H9 (cell line): ENCODE measurements around the gene MAPKAP1. TPM values are rescaled to one million over a fixed set of nuclear protein-coding genes. Genes with fewer than 3 reads are reported as not detected.

ENCODE experiments used
- DNase-seq: peaks from one replicate; pipeline ENCODE4 v3.0.0-alpha.2; 2017
- H2AFZ ChIP-seq: one replicate; pipeline ENCODE4 v1.6.1; 2013; ENCODE audit warnings: mild to moderate bottlenecking, low read length, control low read depth, moderate library complexity
- H2AK5ac ChIP-seq: 2 replicates; pipeline ENCODE4 v1.6.1; 2013; ENCODE audit warnings: low read length, control low read depth, mixed read lengths; ENCODE audit not compliant: insufficient read length
- H2BK120ac ChIP-seq: one replicate; pipeline ENCODE4 v1.6.1; 2013; ENCODE audit warnings: low read depth, mild to moderate bottlenecking, low read length, control low read depth, inconsistent platforms; ENCODE audit not compliant: poor library complexity, severe bottlenecking
- H2BK12ac ChIP-seq: 2 replicates; pipeline ENCODE4 v1.6.1; 2013; ENCODE audit warnings: low read length, control low read depth, mixed read lengths, low read depth; ENCODE audit not compliant: insufficient read length
- H2BK15ac ChIP-seq: 2 replicates; pipeline ENCODE4 v1.6.1; 2013; ENCODE audit warnings: low read depth, low read length, control low read depth
- H2BK20ac ChIP-seq: one replicate; pipeline ENCODE4 v1.6.1; 2013; ENCODE audit warnings: low read depth, mild to moderate bottlenecking, low read length, control low read depth, inconsistent platforms; ENCODE audit not compliant: poor library complexity, severe bottlenecking
- H2BK5ac ChIP-seq: 2 replicates; pipeline ENCODE4 v1.6.1; 2013; ENCODE audit warnings: low read length, control low read depth, mixed read lengths; ENCODE audit not compliant: insufficient read length
- H3K14ac ChIP-seq: 2 replicates; pipeline ENCODE4 v1.6.1; 2013; ENCODE audit warnings: low read length, control low read depth; ENCODE audit not compliant: insufficient read depth
- H3K18ac ChIP-seq: 2 replicates; pipeline ENCODE4 v1.6.1; 2013; ENCODE audit warnings: low read depth, mild to moderate bottlenecking, mixed read lengths, low read length, control low read depth; ENCODE audit not compliant: insufficient read length
- H3K23ac ChIP-seq: 2 replicates; pipeline ENCODE4 v1.6.1; 2013; ENCODE audit warnings: low read length, control low read depth, mixed read lengths, low read depth; ENCODE audit not compliant: insufficient read length
- H3K23me2 ChIP-seq: 2 replicates; pipeline ENCODE4 v1.6.1; 2013; ENCODE audit warnings: low read depth, mild to moderate bottlenecking, mixed read lengths, low read length, control low read depth; ENCODE audit not compliant: insufficient read length, poor library complexity, severe bottlenecking
- H3K27ac ChIP-seq: 2 replicates; pipeline ENCODE4 v1.5.1; 2013; ENCODE audit warnings: low read length, control low read depth, mixed read lengths, low read depth; ENCODE audit not compliant: insufficient read length
- H3K27me3 ChIP-seq: 2 replicates; pipeline ENCODE4 v1.6.1; 2013; ENCODE audit warnings: low read length, control low read depth, inconsistent platforms; ENCODE audit not compliant: insufficient read depth
- H3K4ac ChIP-seq: 2 replicates; pipeline ENCODE4 v1.6.1; 2013; ENCODE audit warnings: low read depth, mild to moderate bottlenecking, control low read depth, inconsistent platforms, low read length, moderate library complexity
- H3K4me1 ChIP-seq: 2 replicates; pipeline ENCODE4 v1.6.1; 2013; ENCODE audit warnings: low read length, control low read depth, inconsistent platforms; ENCODE audit not compliant: insufficient read depth
- H3K4me2 ChIP-seq: 2 replicates; pipeline ENCODE4 v1.6.1; 2013; ENCODE audit warnings: low read length, control low read depth, mixed read lengths; ENCODE audit not compliant: insufficient read length, insufficient read depth
- H3K56ac ChIP-seq: 2 replicates; pipeline ENCODE4 v1.6.1; 2013; ENCODE audit warnings: low read depth, mild to moderate bottlenecking, mixed read lengths, low read length, control low read depth; ENCODE audit not compliant: insufficient read length
- H3K79me1 ChIP-seq: 2 replicates; pipeline ENCODE4 v1.6.1; 2013; ENCODE audit warnings: low read depth, mild to moderate bottlenecking, moderate library complexity, low read length, control low read depth, inconsistent platforms; ENCODE audit not compliant: insufficient read depth, poor library complexity, severe bottlenecking
- H3K79me2 ChIP-seq: 2 replicates; pipeline ENCODE4 v1.6.1; 2013; ENCODE audit warnings: low read length, control low read depth, inconsistent platforms; ENCODE audit not compliant: insufficient read depth
- H3K9ac ChIP-seq: 2 replicates; pipeline ENCODE4 v1.6.1; 2013; ENCODE audit warnings: low read length, control low read depth, mixed read lengths; ENCODE audit not compliant: insufficient read length; ENCODE audit errors: extremely low read depth
- H3K9me3 ChIP-seq: one replicate; pipeline ENCODE4 v1.6.1; 2013; ENCODE audit warnings: low read depth, low read length, inconsistent platforms; ENCODE audit not compliant: control insufficient read depth
- H3T11ph ChIP-seq: one replicate; pipeline ENCODE4 v1.6.1; 2013; ENCODE audit warnings: mild to moderate bottlenecking, low read length, control low read depth, inconsistent platforms
- H4K20me1 ChIP-seq: one replicate; pipeline ENCODE4 v1.6.1; 2013; ENCODE audit not compliant: control insufficient read depth, insufficient read length, insufficient read depth
- H4K5ac ChIP-seq: 2 replicates; pipeline ENCODE4 v1.6.1; 2013; ENCODE audit warnings: low read depth, mild to moderate bottlenecking, mixed read lengths, low read length, control low read depth; ENCODE audit not compliant: insufficient read length
- H4K8ac ChIP-seq: replicated peaks from 2 replicates; pipeline ENCODE4 v1.6.1; 2013; ENCODE audit warnings: low read length, control low read depth, mixed read lengths, low read depth; ENCODE audit not compliant: insufficient read length
- H4K91ac ChIP-seq: 2 replicates; pipeline ENCODE4 v1.6.1; 2013; ENCODE audit warnings: low read depth, mild to moderate bottlenecking, moderate library complexity, mixed read lengths, low read length, control low read depth; ENCODE audit not compliant: insufficient read length
- H3K27ac Mint-ChIP-seq, 3 experiments: 2 replicates in 2 of 3; 3 replicates in 1 of 3; pipeline ENCODE4 v1.8.0; 2020 to 2021; ENCODE audit warnings: mixed read lengths in 3 of 3, mild to moderate bottlenecking in 1 of 3, moderate library complexity in 1 of 3
- H3K27me3 Mint-ChIP-seq: 2 replicates; pipeline ENCODE4 v1.8.0; 2021; ENCODE audit warnings: low read depth, mild to moderate bottlenecking, moderate library complexity, mixed read lengths
- H3K36me3 Mint-ChIP-seq, 3 experiments: 2 replicates in 2 of 3; 3 replicates in 1 of 3; pipeline ENCODE4 v1.8.0; 2020 to 2021; ENCODE audit warnings: low read depth in 3 of 3, mixed read lengths in 3 of 3; ENCODE audit not compliant: insufficient read depth in 1 of 3
- H3K4me1 Mint-ChIP-seq, 2 experiments: 2 replicates each; pipeline ENCODE4 v1.8.0; 2020; ENCODE audit warnings: mixed read lengths in 2 of 2
- H3K4me3 Mint-ChIP-seq, 2 experiments: 2 replicates in 1 of 2; 3 replicates in 1 of 2; pipeline ENCODE4 v1.8.0; 2020 to 2021; ENCODE audit warnings: mild to moderate bottlenecking in 2 of 2, mixed read lengths in 2 of 2, moderate library complexity in 1 of 2
- H3K9me3 Mint-ChIP-seq, 2 experiments: 2 replicates in 1 of 2; 3 replicates in 1 of 2; pipeline ENCODE4 v1.8.0; 2020; ENCODE audit warnings: mild to moderate bottlenecking in 2 of 2, mixed read lengths in 2 of 2, moderate library complexity in 1 of 2
- CTCF ChIP-seq: fragments of 200-600 bp; sonication (generic); conservative IDR thresholded peaks from 3 replicates; pipeline ENCODE4 v1.8.0; 2021; ENCODE audit warnings: antibody characterized with exemption, mild to moderate bottlenecking
- WGBS: extraction: QIAGEN DNeasy Blood & Tissue Kit; methylation state at CpG from one replicate; pipeline ENCODE4 v1.1.7; 2013; ENCODE audit warnings: missing lambda C conversion rate, low lambda C conversion rate, mixed read lengths; ENCODE audit not compliant: insufficient read length; ENCODE audit errors: extremely low coverage; 5-methylcytosine and 5-hydroxymethylcytosine counted together
- total RNA-seq: library from RNA; stranded (reverse); gene quantifications from 2 replicates; pipeline ENCODE4 v1.2.1, GENCODE V29; 2021

Gene MAPKAP1
- total RNA-seq, 1 experiment from 2014 or later: 97.0 TPM

- H3K56ac ChIP-seq: no peak overlapping the region
- no peak overlapping the region for H2AK5ac ChIP-seq
- H3K23ac ChIP-seq: no peak overlapping the region
- H3K9ac ChIP-seq: no peak overlapping the region
- no peaks in the 10 kb centered on the region for H3K79me1 ChIP-seq
- H3K14ac ChIP-seq: no peak overlapping the region
- no peak overlapping the region for H2BK12ac ChIP-seq
- Mint-ChIP-seq H3K9me3 (peaks cover 26 to 27% of the 10 kb centered on the region in 2 experiments), H3K4me1 (peaks cover 0 to under 1% of the 10 kb centered on the region in 2 experiments; a peak in 1 of 4 replicates), H3K36me3 (peaks cover 35 to 44% (median 40%) of the 10 kb centered on the region in 3 experiments), H3K27me3 (no peaks in the 10 kb centered on the region), H3K27ac (no peak overlapping the region), H3K4me3 (no peak overlapping the region)
- no peak overlapping the region for H3K27ac ChIP-seq
- no peak overlapping the region for H4K8ac ChIP-seq
- no peak overlapping the region for H2AFZ ChIP-seq
- H3K4me1 ChIP-seq: no peaks in the 10 kb centered on the region
- no peak overlapping the region for H3K4me2 ChIP-seq
- no peak overlapping the region for H3K4ac ChIP-seq
- no peaks in the 10 kb centered on the region for H4K20me1 ChIP-seq
- no peak for DNase-seq
- H3K27me3 ChIP-seq: no peaks in the 10 kb centered on the region
- H4K5ac ChIP-seq: no peak overlapping the region
- TF ChIP-seq CTCF: no peak
- no peaks in the 10 kb centered on the region for H3K79me2 ChIP-seq
- no peaks in the 10 kb centered on the region for H3K9me3 ChIP-seq
- H3K23me2 ChIP-seq: no peaks in the 10 kb centered on the region
- H3K18ac ChIP-seq: no peak overlapping the region
- H2BK5ac ChIP-seq: no peak overlapping the region
- H3T11ph ChIP-seq: no peak overlapping the region
- no peak overlapping the region for H4K91ac ChIP-seq
- no peak overlapping the region for H2BK20ac ChIP-seq
- no CpG with 5 or more reads among the region's 4 CpGs for WGBS
- H2BK120ac ChIP-seq: no peak overlapping the region
- H2BK15ac ChIP-seq: no peak overlapping the region
These were observed 126.2 kb downstream of the MAPKAP1 start for GRCh38 chr9:125580701-125581286.
